Activated T-helper 1 cell treated with Interleukin-2 at 50 U/mL for 16 hours (primary cell): ENCODE results near the gene TMEM203.
"Not testable (repeated sequence)": the region's sequence is repeated elsewhere in the genome, so short reads cannot be mapped to it uniquely, and the experiment has no call there.

ENCODE experiments used
- DNase-seq: peaks from one replicate; pipeline ENCODE4 v3.0.0-alpha.2; 2020; ENCODE audit warnings: low read depth

The TMEM203 gene, protein sequence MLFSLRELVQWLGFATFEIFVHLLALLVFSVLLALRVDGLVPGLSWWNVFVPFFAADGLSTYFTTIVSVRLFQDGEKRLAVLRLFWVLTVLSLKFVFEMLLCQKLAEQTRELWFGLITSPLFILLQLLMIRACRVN

DNA sequence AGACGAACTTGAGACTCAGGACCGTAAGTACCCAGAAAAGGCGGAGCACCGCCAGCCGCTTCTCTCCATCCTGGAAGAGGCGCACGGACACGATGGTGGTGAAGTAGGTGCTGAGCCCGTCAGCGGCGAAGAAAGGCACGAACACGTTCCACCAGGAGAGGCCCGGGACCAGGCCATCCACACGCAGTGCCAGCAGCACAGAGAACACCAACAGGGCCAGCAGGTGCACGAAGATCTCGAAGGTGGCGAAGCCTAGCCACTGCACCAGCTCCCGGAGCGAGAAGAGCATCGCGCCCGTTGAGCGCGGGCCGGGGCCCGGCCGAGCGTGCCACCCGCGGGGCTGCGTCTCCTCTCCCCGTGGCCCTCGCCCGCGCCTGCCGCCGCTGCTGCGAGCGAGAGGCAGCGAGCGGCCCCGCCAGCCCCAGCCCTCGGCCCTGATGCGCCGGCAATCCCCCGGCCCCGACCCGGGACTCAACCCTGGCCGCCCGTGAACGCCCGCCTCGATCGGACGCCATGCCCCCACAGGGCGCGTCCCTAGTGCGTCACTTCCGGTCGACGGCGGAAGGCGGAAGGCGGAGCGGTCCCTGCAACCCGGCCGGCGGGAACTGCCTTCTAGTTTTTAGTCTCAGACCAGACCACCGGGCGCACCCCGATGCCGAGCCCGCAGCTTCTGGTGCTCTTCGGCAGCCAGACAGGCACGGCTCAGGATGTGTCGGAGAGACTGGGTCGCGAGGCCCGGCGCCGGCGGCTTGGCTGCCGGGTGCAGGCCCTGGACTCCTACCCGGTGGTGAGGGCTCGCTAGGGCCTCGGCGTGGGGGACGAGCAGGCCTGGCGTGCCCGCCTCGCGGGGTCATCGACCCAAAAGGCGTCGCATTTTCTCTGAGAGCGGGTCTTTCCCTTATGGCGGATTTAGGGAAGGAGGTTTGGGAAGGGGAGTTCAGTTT lies at the start of gene TMEM203, which contains the start of gene NDOR1:
Gene TMEM203, minus strand, starts transcription at position 523 of the 944 bp plus-strand sequence. Its CDS starts 234 bp downstream, at position 289.
Gene NDOR1, plus strand, starts transcription at position 575 of the 944 bp plus-strand sequence. Its CDS starts 78 bp downstream, at position 653.
- DNase-seq, result peak; percentile 89

DNA sequence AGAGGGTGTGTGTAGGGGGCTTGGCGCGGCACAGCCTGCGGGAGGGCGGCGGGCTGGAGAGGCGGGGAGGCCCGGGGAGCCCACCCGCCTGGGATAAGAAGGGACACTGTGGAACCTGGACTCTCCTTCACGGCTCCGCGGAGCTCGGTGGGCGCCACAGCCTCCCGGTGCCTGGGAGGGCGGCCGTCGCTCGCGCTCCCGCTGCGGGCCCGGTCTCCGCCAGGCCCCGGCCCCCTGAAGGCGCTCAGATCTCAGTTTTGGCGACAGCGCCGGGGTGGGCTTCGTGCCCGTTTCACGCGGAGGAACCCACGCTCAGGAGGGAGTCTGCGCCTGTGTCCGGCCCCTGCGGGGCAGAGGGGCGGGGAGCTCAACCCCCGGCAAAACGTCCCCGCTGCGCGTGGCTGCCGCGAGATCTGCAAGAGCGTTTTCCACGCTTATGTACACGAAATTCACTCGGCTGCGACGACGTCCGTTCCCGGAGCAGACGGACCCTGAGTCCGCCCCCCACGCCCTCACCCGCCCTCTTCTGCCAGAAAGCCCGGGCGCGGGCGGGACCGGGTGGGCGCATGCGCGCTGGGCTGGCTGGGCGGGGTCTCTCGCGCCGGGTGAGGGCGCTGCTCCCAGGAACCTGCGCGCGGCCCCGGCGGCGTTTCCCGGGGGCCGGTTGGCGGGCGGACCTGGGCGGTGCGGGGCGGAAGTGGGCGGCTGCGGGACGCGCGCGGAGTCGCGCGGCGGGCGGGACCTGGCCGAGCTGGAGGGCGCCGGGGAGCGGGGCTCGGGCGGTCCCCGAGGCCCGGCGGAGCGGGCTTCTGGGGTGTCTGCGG lies 49.4 kb upstream of the TMEM203 start, which contains the start of gene NELFB:
Gene NELFB, plus strand, starts transcription at position 704 of the 824 bp plus-strand sequence.
- peak; percentile 96 for DNase-seq

DNA sequence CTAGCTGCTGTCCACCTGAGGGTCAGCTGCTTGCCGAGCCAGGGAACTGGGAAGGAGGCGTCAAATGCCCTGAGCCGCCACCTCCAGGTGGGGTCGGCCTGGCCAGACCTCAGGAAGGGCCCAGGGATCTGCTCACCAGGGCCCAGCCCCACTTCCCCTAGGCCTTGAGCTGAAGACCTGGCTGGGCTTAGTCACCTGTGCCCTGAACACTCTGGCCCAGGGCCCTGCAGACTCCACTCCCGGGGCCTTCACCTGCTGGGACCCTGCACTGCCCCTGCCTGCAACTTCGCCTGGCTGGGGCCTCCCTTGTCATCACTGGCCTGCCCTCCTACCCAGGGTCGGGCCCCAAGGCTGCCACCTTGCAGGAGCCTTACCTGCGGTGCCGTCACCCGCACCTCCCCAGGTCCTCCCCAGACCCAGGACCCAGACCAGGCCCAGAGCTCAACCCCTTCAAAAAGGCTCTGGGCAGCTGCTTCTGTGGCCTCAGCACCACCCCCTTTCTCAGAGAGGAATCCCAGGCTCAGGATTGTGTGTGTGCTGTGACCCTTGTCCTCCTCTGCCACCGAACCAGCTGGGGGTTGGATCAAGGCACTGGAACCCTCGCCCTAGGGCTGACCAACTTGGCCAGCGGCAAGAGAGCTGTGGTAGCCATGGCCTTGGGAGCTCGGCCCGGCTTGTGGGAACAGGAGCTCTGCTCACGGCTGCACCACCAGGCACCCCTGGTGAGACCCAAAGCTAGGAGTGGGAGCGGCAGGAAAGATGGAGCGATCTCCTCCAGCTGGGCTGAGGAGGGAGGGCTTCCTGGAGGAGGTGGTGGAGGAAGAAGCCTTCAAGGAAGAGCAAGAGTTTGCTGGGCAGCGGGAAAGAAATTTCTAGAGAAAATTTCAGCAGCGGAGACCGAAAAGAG lies 48.5 kb upstream of the TMEM203 start:
- no peak for DNase-seq

DNA sequence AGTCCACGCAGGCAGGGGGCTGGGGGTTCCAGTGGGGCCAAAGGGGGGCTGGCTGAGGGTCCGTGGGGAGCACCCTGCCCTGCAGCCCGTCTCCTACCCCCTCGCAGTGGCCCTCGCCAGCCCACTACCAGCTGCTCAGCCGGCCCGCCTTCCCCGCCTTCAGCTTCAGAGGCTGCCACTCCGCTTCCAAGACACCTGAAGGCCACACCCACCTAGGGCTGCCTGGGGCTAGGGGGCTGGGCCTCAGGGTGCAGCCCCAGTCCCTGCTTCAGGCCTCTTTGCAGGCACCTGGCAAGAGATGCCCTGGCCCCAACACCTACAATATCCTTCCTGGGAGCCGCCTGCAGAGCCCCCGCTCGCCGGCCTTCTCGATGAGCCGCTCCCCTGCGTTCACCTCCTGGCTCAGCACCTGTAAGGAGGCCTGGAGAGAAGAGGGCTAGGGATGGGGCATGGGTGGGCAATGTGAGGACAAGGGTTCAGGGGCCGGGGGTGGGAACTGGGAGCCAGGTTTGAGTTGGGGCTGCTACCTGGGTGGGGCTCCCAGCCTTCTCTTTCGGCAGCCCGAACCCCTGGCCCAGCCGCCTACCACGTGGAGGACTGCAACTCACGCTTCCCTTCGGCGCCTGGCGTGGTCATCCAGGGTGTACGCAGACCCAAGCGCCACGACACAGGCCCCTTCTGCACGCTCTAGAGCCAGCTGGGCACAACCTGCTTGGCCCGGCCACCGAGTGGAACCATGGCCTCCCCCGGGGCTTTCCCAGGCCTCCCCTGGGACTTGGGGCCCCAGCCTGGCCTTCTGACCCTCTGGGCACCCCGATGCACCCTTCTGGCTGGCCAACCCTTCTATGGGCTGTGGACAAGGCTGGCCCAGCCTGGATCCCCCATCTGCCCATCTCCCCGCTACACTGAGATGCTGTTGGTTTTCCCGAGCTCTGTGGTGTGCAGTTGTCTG lies 47.4 kb upstream of the TMEM203 start:
- no peak for DNase-seq

DNA sequence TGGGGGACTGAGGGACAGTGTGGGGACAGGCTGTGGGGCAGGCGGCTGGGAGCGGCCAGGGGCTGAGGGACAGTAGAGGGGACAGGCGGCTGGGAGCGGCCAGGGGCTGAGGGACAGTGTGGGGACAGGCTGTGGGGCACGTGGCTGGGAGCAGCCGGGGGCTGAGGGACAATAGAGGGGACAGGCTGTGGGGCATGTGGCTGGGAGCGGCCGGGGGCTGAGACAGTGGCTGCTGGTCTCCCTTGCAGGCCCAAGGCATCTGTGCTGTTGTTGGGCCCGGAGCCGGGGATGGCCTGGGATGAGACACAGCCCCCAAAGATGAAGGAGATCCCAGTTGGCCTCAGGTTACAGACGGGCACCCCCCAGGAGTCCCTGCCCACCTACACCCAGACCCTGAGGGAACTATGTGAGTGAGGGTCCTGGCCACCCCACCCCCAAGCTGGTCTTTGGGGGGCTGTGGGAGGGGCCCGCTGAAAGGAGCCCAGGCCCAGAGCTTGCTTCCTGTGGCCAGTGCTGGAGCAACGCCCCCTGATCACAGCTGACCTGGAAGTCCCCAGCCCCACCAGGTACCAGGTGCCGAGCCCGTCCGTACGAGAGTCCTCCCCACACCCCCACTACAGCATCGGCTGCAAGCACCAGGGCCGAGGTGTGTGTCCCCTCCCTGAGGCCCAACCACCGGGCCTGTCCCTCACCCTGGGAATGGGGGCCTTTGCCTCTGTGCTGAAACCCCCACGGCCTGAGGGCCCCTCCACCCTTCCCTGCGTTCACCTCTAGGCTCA lies 46.2 kb upstream of the TMEM203 start:
- DNase-seq, result no peak

DNA sequence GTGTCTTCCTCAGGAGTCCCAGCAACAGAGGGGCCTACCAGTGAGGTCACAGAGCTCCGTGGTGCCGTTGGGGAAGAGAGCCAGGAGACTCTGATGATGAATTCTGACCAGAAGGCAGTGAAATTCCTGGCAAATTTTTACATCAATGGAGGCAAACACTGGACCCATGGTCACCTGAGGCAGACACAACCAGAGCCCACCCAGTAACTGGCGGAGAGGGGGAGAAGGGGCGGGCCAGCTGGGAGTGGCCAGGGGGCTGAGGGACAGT lies 45.7 kb upstream of the TMEM203 start, which contains the start of gene STPG3:
Gene STPG3, plus strand, starts transcription at position 93 of the 268 bp plus-strand sequence. Its CDS starts 1 bp downstream, at position 94.
- no peak for DNase-seq

DNA sequence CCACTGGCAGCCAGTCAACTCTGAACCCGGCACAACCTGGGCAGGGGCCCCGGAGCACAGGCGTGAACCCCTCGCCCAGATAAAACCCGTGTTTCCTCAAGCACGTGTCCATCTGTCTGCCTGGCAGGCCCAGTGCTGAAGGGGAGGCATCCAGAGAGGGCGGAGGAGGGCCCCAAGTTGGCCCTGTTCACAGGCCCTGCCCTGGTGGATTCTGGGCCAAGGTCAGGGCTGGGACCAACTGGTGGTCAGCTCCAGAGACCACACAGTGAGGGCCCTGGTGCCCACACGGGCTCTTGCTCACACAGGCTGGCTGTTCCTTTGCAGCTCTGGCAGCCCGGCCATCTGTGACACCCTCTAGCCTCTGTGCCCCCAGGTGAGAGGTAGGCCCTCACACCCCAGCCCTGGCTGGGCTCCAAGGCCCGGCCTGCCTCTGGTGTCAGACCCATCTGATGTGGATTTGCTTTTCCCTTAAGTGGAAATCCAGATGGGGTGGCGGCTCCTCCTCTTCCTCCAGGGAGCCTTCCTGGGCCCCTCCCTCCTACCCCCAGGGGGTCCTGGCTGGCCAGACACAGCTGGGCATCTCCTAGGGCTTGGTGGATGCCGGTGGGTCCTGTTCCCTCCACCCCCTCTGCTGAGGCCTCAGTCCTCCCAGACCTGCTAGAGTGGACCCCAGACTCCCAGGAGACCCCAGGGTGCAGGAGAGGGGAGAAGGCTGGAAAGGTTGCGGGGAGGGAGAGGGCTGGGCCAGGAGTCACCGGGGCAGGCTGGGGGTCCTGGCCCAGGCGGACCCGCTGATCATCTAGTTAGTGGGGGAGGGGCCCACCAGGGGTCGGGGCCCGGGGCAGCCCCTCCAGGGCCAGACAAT lies 45.1 kb upstream of the TMEM203 start:
- no peak for DNase-seq

DNA sequence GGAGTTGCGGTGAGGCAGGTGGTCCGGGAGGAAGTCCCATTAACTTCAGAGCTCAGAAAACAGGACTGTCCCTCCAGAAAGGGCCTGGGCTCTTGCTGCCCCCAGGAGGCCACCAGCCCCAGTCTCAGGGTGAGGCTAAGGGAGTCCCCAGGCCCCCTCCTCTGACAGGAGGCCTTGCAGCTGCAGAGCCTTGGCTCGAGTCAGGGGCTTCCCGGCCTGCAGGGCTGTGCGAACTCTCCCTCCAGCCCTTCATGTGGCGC lies 42.4 kb upstream of the TMEM203 start:
- DNase-seq, result no peak

DNA sequence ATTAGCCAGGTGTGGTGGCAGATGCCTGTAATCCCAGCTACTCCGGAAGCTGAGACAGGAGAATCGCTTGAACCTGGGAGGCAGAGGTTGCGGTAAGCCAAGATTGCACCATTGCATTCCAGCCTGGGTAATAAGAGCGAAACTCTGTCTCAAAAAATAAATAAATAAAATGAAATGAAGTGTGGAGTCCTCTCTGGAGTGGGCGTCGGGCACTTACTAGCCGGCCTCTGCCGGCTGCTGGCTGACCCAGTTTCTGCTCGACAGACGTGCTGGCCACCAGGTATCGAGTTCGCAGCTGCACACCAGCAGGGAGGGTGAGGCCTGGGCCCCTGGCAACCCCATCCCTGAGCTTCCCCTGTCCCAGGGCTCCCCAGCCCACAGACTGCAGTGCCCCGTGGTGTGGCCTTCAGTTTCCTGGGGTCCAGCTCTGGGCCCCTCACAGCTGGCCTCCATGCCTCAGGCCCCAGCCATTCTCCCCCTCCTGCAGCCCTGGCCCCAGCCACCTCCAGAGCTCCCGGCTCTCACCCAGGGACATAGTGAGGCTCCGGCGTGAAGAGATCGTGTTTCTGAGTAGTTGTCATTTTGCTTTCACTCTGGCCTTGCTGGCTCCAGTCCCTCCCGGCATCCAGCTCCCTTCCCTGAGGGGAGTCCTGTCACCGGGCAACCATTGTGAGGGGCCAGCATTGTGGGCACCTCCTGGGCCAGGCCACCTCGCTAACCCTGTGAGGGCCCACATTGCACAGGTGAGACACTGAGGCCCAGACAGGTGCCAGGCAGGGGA lies 41.9 kb upstream of the TMEM203 start:
- no peak for DNase-seq

DNA sequence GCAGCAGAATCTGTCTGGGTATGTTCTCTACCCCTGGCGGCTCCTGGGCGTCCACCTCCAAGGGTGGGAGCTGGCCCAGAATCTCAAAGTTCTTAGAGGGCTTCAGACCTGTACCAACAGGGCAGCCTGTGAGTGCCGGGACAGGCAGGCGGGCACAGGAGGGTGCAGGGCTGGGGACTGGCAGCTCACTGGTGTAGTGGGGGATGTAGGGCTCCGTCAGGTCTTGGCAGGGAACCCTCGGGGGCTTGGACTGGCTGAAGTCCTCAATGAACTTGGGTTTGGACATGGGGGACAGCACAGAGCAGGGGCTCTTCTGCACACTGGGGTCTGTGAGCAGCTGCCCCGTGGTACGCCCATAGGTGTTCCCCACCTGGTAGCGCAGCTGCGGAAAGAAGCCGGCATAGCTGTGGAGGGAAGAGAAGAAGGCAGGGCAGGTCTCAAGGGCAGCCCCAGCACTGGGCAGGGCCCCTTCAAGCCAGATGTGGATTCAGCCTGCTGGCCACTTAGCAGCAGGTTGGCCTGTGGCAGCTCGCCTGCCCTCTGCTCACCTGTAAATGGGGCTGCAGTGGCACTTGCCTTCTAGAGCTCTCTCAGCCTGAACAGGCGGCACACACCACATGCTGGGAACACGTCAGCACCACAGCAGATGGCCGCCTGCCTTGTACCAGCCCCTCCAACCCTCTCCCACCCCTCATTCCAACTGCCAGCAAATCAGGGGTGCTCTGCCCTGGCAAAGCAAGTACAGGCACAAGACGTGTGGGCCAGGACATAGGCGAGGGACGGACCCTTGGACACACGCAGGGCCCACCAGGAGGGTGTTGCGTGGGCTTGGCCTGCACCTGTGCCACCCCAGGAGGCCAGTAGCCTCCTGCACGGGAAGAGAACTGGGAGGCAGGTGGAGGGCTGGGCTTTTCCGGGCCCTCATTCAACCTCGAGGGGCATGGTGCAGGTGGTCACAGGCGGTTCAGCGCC lies 40.3 kb upstream of the TMEM203 start:
- DNase-seq, result no peak

DNA sequence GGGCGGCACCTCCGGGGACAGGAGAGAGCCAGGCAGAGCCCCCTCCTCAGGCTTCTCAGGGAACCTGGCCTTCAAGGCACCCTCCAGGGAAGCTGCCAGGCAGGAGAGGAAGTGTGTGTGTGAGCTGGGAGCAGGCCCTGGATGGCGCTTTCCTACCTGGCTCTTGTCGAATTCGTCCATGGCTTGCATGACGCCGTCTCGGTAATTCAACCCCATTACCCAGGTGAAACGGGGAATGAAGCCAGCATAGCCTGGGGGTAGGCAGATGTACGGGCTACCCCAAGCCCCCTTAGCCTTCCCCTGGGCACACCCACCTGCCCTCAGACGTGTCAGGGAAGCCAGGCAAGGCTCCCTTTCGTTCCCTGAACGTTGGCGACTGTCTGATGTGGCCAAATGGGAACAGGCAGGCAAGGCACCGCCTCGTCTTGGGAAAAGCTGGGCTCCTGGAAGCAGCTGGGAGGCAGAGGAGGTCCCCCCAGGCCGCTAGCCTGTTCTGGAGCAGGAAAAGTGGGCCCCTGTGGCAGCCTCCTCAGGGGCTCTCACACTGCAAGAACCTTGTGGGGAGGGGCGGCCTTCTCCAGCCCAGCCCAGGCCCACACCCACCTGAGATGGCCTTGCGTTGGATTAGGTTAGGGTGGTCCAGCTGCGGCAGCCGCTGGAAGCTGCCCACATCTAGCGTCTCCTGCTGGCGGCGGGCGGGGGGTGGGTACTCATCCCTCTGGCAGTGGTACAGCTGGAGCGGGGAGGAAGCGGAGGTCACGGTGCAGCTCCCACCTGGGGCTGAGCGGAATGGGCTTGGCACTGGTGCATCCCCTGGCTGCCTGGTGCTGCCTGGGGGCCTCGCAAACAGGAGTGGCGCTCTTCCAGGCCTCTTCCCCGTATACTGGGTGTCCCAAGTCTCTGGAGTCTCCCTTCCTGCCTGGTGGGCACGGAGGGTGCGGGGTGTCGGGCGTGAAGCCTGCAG lies 39.3 kb upstream of the TMEM203 start:
- DNase-seq, result no peak

DNA sequence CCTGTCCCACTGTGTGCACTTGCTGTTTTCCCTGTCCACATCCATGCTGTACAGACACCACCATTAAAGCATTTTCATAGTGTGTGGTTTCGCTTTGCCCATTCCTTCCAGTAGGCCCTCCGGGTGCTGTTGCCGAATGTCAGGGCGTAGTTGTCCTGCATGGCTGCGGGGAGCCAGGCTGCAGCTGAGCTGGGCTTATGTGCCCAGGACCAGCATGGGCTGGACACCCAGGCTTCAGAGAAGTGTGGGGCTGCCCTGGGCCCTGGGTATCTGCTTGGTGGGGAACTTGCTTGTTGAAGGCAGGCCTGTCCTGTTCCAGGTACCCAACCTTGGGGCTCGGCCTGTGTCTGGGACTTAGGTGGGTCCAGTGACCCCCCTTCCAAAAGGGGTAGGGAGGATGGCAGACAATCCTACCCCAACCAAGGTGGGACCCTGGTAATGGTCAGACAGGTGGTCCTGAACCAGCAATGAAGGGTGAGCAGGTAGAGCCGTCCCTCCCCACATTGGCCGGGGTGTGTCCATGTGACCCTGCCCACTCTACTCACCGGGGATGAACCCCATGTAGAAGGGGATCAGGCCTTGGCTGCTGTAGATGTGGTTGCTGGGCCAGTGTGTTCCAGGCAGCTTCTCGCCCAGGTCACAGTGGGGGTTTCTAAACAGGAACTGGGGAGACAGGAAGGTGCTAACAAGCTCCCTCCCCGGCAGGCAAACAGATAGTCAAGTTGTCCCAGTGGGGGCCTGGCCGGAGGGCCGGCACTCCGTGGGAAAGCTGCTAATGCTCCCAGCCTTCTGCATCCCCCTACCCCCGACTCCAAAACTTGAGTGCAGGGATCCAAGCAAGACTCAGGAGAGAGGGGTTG lies 38.4 kb upstream of the TMEM203 start:
- no peak for DNase-seq

DNA sequence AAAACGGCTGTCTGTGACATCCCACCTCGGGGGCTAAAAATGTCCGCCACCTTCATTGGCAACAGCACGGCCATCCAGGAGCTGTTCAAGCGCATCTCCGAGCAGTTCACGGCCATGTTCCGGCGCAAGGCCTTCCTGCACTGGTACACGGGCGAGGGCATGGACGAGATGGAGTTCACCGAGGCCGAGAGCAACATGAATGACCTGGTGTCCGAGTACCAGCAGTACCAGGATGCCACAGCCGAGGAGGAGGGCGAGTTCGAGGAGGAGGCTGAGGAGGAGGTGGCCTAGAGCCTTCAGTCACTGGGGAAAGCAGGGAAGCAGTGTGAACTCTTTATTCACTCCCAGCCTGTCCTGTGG lies 37.8 kb upstream of the TMEM203 start:
- not testable (repeated sequence) for DNase-seq
